HUDEP-2 (cell line): Measurements from ENCODE around the gene FUT1.

Experiments used
- DNase-seq, 76 experiments: peaks; one replicate each; lab custom pipeline; 2025; ENCODE audit not compliant: unreplicated experiment in 76 of 76; lab: John Stamatoyannopoulos, UW

FUT1 gene

DNA sequence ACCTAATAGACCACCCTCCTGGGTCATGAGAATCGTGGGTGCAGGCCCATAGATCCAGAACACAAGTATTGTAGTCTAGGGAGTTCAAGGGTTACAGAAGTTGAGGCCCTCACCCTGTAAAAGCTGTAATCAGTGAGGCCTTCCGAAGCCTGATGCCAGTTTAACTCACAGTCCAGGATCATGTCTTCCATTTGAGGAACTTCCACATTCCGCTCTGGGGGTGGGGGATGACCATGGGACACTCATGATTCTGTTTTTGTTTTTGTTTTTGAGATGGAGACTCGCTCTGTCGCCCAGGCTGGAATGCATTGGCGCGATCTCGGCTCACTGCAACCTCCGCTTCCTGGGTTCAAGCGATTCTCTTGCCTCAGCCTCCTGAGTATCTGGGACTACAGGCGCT is 10.3 kb downstream of the FUT1 start:
- no peak for DNase-seq

- DNase-seq = peak in 73 of 76 experiments; percentile 40 to 99 (median 88)
Observed at GRCh38 chr19:48741129-48741999, 11.1 kb downstream of the FUT1 start.

GRCh38 chr19:48740164-48740972 is 12.1 kb downstream of the FUT1 start, which contains the start of gene RASIP1:
Gene RASIP1, minus strand, starts transcription at chr19:48740610. Its CDS starts 328 bp downstream, at chr19:48740282.
- peak in 8 of 76 experiments; percentile 19 to 41 (median 28) for DNase-seq

DNA sequence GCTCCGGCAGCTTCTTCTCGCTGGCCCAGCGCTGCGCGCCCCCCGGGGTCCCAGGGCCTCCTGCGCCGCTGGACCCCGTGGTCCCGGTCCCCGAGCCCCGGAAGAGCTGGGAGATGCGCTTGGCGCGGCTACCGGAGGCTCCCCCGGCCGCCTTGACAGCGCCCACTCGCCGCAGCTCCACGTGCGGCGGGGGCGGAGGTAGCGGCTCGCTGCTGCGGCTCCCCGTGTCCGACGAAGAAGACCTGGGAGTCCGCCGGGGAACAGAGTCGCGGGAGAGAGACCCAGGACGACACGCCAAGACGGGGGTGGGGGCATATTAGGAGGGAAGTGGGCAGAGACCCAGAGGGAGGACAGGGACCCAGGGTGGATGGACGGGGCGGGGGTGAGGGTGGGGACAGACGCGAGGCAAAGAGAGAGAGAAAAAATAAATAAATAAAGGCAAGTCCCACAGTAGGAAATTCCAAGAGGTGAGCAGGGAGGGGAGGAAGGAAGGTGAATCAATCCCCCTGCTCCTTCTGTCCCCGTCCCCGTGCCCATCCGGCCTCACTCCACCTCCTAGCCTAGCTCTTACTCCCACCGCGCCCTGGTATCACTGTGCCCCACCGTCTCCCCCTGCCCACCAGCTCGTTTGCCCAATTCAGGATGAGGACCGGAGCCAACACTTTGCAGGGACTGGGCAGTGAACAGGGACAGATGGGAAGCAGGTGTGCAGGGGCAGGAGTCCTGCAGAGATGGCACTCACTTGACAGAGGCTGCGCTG is 12.9 kb downstream of the FUT1 start:
- DNase-seq = peak in 1 of 76 experiments; percentile 23

GRCh38 chr19:48738557-48739403 is 13.7 kb downstream of the FUT1 start:
- DNase-seq = peak in 73 of 76 experiments; percentile 56 to 99 (median 95)

DNA sequence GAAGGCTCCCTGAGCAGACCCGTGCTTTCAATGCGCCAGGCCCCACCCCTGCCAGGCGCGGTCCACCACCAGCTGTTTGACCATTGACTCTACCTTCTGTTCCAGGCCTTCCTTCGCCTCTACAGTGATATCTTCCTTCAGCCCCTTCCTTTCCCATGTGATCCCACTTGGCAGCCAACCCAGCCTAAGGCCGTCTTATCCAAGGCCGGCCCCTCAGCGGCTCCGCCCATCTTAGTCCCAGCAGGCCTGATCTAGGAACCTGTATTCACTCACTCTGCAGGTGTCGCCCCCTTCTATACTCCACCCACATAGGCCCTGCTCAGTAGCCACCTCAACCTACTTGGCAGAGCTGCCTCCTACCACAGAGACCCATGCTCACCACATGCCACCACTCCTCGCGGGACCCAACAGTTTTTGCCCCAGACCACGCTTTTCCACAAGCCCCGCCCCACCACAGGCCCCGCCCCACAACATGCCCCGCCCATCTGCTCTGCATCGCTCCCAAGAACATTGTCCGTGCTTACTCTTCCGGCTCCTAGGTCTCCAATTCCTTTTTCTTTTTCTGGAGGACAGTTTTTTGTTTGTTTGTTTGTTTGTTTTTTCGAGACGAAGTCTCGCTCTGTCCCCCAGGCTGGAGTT is 15.0 kb downstream of the FUT1 start:
- peak in 23 of 76 experiments; percentile 14 to 52 (median 31) for DNase-seq

- no peak for DNase-seq
Observed at GRCh38 chr19:48735031-48735615, 17.3 kb downstream of the FUT1 start.

DNA sequence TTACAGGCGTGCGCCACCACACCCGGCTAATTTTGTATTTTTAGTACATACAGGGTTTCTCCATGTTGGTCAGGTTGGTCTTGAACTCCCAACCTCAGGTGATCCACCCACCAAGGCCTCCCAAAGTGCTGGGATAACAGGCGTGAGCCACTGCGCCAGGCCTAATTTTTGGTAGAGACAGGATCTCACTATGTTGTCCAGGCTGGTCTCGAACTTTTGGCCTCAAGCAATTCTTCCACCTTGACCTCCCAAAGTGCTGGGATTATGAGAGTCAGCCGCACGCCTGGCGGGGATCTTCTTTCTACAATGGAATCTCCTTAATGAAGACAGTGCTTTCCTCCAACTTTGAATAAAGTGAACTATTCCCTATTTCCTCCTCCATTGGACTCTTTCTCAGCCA is 17.8 kb downstream of the FUT1 start:
- no peak for DNase-seq

GRCh38 chr19:48731452-48731851 is 21.0 kb downstream of the FUT1 start:
- no peak for DNase-seq

DNA sequence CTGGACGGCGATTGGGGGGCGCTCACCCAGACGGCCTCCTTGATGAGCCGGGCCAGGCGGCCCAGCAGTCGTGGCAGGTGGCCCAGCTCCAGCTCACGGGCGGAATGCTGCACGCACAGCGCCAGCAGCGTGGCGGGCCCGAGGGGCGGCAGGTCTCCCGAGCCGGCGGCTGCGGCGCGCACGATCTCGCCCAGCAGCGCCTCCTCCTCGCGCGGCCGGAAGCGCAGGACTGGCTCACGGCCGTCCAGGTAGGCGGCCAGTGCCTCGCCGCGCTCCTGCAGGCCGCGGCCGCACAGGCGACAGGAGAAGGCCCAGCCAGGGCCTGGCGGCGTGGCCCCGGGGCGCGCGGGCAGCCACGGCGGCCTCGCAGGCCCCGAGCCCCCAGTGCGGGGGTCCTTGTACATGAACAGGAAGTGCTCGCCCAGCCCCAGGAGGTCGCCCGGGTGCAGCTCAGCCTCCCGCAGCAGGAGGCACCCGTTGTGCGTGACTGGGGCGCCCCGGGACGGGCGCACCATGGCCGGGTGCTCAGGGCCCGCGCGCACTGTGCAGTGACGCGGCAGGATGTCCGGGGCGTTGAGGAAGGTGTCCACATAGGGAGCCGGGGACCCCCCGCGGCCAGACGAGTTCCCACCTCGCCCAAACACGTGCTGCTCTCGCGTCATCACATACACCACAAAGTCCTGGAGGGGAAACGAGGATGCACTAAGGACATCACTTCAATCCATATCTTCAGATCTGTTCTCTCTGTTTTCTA is 23.4 kb downstream of the FUT1 start:
- DNase-seq = no peak

DNA sequence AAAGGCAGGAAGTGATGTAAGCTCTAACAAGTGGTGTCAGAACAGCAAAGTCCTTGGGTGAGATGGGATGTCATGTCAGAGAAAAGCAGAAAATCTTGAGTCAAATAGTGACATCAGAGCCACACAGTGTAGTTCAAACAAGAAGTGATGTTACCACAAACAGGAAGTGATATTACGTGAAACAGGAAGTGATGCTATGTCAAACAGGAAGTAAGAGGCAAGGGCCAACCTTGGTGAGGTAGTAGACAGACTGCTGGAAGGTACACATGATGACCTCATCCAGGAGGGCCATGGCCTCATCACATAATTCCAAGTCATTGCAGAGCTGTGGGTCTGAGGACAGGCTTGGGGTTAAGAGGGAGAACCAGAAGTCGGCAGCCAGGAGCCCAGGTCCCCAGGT is 25.9 kb downstream of the FUT1 start:
- peak in 1 of 76 experiments; percentile 18 for DNase-seq

DNA sequence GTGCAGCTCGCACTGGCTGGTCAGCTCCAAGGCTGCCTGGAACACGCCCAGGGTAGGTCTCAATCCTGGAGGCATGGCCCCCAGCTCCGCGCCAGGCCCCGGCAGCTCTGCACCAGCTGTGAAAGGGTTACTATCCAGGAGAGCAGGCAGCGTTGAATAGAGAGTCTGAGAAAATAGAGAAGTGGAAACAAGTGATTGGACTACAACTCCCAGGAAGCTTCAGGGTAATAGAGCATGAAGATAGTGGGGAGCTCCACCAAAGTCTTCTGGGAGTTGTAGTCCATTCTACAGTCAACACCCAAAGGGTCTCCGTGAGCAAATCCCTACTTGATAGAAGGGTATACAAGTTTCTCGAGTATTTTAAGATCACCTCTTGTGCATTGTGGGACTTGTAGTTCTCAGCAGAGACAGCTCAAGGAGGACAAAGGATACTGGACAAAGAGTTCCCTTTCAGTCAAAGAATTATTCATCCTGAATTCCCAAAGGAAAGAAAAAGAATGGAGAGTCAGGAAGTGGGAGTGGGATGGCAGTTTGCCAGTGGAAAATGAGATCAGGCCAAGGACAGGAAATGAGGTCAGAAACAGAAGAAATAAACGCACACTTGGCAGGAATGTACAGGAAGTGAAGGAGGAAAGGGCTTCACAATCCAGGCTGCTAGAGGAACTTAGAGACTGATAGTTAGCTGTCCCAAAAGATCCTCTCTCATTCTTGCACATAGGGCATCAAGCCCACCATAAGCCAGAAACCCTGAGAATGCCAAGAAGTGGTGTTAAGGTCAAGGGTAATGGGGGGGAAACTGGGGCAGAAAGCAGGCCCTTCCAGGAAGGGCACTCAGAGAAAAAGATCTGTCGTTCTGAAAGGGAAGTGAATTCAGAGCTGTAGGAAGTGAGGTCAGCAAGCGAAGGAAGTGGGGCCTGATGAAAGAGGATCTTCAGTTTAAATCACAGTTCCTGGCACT is 27.4 kb downstream of the FUT1 start:
- peak in 28 of 76 experiments; percentile 12 to 70 (median 38) for DNase-seq

DNA sequence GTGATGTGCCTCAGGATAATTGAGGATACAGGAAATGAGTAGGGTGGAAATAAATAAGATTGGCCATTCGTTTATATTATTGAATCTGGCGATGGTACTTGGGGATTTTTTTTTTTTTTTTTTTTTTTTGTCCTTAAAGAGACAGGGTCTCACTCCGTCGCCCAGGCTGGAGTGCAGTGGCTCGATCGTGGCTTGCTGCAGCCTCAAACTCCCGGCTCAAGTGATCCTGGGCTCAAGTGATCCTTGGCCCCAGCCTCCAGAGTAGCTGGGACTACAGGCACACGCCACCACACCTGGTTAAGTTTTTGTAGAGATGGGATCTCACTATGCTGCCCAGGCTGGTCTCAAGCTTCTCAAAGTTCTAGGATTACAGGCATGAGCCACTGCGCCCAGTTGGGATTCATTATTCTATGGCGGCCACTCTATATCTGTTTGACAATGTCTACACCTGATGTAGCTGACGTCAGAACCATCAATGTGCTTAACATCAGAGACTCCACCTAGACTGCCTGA is 30.2 kb downstream of the FUT1 start:
- DNase-seq = no peak

DNA sequence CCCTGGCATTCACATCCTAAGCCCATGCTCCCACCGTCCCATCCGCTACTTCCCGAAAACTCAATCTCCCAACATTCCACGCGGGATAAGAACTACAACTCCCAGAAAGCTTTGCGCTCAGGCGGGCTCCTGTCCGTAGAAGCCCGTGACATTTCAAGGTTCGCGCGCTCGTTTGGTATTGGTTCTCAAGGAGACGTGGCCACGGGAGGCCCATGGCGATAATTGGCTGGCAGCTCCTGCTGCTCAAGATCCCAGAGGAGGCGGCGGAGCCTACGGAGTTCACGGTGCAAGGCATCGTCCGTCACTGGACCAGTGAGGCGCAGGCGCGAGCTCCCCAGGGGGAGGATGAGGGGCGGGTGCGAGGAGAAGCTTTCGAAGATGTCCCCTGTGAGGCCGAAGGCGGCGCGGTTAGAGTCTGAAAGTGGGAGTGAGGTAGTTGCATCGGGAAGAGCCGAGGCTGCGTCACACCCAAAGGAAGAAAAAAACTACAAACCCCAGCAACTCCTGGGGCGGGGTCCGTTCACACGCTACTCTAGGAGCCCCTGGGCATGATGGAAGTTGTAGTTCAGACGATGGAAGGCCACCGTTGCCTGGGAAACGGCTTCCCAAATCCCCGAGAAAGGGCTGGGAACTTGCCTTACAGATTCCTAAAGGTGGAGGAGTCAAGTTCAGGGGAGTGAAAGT is 31.7 kb downstream of the FUT1 start:
- DNase-seq = peak in 75 of 76 experiments; percentile 51 to 99 (median 97)

DNA sequence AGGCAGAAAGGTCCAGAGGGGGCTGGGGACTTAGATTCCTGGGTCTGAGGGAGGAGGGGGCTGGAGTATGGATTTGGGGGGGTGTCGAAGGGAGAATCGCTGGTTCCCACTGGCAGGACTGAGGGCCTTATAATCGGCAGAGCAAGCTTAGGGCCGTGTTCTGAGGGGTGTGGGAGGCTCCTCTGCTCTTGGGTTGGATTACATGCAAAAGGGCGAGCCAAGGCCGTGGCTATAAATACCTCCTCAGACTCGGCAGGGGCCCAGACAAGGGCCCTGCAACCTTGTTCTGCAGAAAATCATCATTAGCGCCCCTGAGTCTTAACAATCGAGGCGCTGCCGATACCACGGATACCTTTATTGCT is 32.2 kb downstream of the FUT1 start:
- DNase-seq = no peak
